CD4-positive, alpha-beta T cell (primary cell): Measurements from ENCODE around the gene ZNF835. TPM values are rescaled to one million over a fixed set of nuclear protein-coding genes. Genes with fewer than 3 reads are reported as not detected.

Source experiments
- ATAC-seq: fragments of 200-7000 bp; cut with Tn5 transposase; one replicate; pipeline ENCODE4 v1.10.0; 2022; ENCODE audit warnings: mild to moderate bottlenecking; ENCODE audit not compliant: poor library complexity
- CTCF ChIA-PET: fragments of 350-600 bp; sonication (Branson Sonifier 250); formaldehyde crosslinking; loops from one replicate; lab custom pipeline; 2021; ENCODE audit warnings: antibody characterized with exemption, inconsistent platforms; lab: Charles Lee
- POLR2A ChIA-PET: fragments of 350-600 bp; sonication (Branson Sonifier 250); formaldehyde crosslinking; loops from one replicate; lab custom pipeline; 2021; ENCODE audit warnings: antibody characterized with exemption, inconsistent platforms; lab: Charles Lee
- DNase-seq, 14 experiments: peaks; one replicate each; pipeline ENCODE4 v3.0.0-alpha.2; 2013 to 2020; ENCODE audit warnings: mixed read lengths in 2 of 14
- H3K27ac ChIP-seq, 2 donors: one replicate each; pipeline versions ENCODE4 v1.5.1 to v1.7.0; 2013; ENCODE audit warnings: low read length in 2 of 2, low read depth in 1 of 2, mild to moderate bottlenecking in 1 of 2
- H3K27me3 ChIP-seq, 2 experiments: 1 replicate in 1 of 2; 2 replicates in 1 of 2; pipeline versions ENCODE4 v1.6.1 to v1.7.0; 2013; ENCODE audit warnings: low read length in 2 of 2, control low read depth in 1 of 2, mild to moderate bottlenecking in 1 of 2, moderate library complexity in 1 of 2; ENCODE audit not compliant: insufficient read depth in 2 of 2, control insufficient read depth in 1 of 2
- H3K36me3 ChIP-seq: one replicate; pipeline ENCODE4 v1.6.1; 2013; ENCODE audit warnings: low read length, control low read depth; ENCODE audit not compliant: insufficient read depth
- H3K4me1 ChIP-seq: one replicate; pipeline ENCODE4 v1.6.1; 2013; ENCODE audit warnings: low read length, control low read depth; ENCODE audit not compliant: insufficient read depth
- H3K4me3 ChIP-seq: one replicate; pipeline ENCODE4 v1.5.1; 2013; ENCODE audit warnings: mild to moderate bottlenecking, low read length, moderate library complexity
- H3K9me3 ChIP-seq, 2 experiments: 1 replicate in 1 of 2; 2 replicates in 1 of 2; pipeline versions ENCODE4 v1.6.1 to v1.7.0; 2013; ENCODE audit warnings: low read length in 2 of 2, mild to moderate bottlenecking in 2 of 2, control low read depth in 1 of 2, moderate library complexity in 1 of 2; ENCODE audit not compliant: control insufficient read depth in 1 of 2, insufficient read depth in 1 of 2
- H3K27ac Mint-ChIP-seq: one replicate; pipeline ENCODE4 v1.8.0; 2020; ENCODE audit warnings: mixed read lengths
- H3K27me3 Mint-ChIP-seq: one replicate; pipeline ENCODE4 v1.8.0; 2021; ENCODE audit warnings: mixed read lengths
- H3K36me3 Mint-ChIP-seq: one replicate; pipeline ENCODE4 v1.8.0; 2021; ENCODE audit warnings: low read depth, mixed read lengths
- H3K4me1 Mint-ChIP-seq: one replicate; pipeline ENCODE4 v1.8.0; 2021; ENCODE audit warnings: low read depth, mixed read lengths
- H3K4me3 Mint-ChIP-seq: one replicate; pipeline ENCODE4 v1.8.0; 2020; ENCODE audit warnings: mild to moderate bottlenecking, mixed read lengths
- H3K9me3 Mint-ChIP-seq: one replicate; pipeline ENCODE4 v1.8.0; 2020; ENCODE audit warnings: mixed read lengths
- intact Hi-C, 2 experiments: fragments of 100-400 bp; cut with DNase I in 1 of 2; cut with micrococcal nuclease in 1 of 2; formaldehyde crosslinking; loops; one replicate each; pipeline versions ENCODE4 v1.15.1 to v1.9.0; 2023 to 2025; cut with DNase I, micrococcal nuclease
- total RNA-seq, 174 experiments: library from RNA in 2 of 174; stranded (reverse) in 2 of 174; gene quantifications; one replicate each; pipeline ENCODE4 v1.2.3 and lab custom pipeline; 2021 to 2026
- TF ChIP-seq, protein P1 (sequence below): fragments of 200-600 bp; IDR thresholded peaks from one replicate; pipeline ENCODE4 v1.8.0; 2022; ENCODE audit warnings: antibody characterized with exemption, mild to moderate bottlenecking

The ZNF835 gene
- total RNA-seq, 2 experiments from 2014 or later: 0.82 to 1.1 TPM

DNA sequence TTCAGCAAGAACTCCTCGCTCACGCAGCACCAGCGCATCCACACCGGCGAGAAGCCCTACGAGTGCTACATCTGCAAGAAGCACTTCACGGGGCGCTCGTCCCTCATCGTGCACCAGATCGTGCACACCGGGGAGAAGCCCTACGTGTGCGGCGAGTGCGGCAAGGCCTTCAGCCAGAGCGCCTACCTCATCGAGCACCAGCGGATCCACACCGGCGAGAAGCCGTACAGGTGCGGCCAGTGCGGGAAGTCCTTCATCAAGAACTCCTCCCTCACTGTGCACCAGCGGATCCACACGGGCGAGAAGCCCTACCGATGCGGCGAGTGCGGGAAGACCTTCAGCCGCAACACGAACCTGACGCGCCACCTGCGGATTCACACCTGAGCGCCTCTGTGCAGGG lies 49.2 kb downstream of the ZNF835 start:
- Mint-ChIP-seq H3K36me3 (peaks cover 82% of the 10 kb centered on the region), H3K27me3 (no peaks in the 10 kb centered on the region), H3K27ac (no peak overlapping the region), H3K4me3 (no peak overlapping the region), H3K4me1 (no peaks in the 10 kb centered on the region), H3K9me3 (peaks cover 19% of the 10 kb centered on the region)
- intact Hi-C loops: no loop called here
- Histone ChIP-seq H3K27me3 (no peaks in the 10 kb centered on the region), H3K27ac (no peak overlapping the region), H3K4me1 (no peaks in the 10 kb centered on the region), H3K36me3 (peaks cover 34% of the 10 kb centered on the region), H3K4me3 (no peak overlapping the region), H3K9me3 (peaks cover 87 to 92% of the 10 kb centered on the region in 2 experiments)
- CTCF ChIA-PET: no interaction called here
- ATAC-seq: no peak
- TF ChIP-seq, protein P1, sequence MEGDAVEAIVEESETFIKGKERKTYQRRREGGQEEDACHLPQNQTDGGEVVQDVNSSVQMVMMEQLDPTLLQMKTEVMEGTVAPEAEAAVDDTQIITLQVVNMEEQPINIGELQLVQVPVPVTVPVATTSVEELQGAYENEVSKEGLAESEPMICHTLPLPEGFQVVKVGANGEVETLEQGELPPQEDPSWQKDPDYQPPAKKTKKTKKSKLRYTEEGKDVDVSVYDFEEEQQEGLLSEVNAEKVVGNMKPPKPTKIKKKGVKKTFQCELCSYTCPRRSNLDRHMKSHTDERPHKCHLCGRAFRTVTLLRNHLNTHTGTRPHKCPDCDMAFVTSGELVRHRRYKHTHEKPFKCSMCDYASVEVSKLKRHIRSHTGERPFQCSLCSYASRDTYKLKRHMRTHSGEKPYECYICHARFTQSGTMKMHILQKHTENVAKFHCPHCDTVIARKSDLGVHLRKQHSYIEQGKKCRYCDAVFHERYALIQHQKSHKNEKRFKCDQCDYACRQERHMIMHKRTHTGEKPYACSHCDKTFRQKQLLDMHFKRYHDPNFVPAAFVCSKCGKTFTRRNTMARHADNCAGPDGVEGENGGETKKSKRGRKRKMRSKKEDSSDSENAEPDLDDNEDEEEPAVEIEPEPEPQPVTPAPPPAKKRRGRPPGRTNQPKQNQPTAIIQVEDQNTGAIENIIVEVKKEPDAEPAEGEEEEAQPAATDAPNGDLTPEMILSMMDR: no peak
- POLR2A ChIA-PET: no interaction called here
- DNase-seq: no peak

DNA sequence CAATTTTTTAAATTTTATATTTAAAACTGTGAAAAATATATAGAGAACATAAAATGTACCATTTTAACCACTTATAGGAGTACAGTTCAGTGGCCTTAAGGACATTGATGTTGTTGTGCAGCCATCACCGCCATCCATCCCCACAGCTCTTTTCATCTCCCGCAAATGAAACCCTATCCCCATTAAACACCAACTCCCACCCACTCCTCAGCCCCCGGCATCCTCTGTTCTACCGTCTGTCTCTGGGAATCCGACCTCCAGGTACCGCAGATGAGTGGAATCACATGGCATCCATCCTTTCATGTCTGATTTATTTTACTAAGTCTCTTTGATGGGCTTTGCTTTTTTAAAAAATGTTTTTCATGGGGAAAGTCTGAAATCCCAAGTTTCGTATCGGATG lies 52.4 kb downstream of the ZNF835 start:
- POLR2A ChIA-PET: no interaction called here
- no peak overlapping the region for H3K27ac Mint-ChIP-seq
- Histone ChIP-seq H3K9me3 (peaks cover 67 to 96% of the 10 kb centered on the region in 2 experiments), H3K27me3 (no peaks in the 10 kb centered on the region), H3K36me3 (peaks cover 37% of the 10 kb centered on the region), H3K4me3 (no peak overlapping the region), H3K27ac (no peak overlapping the region), H3K4me1 (no peaks in the 10 kb centered on the region)
- H3K36me3 Mint-ChIP-seq: peaks cover 90% of the 10 kb centered on the region
- intact Hi-C loops: no loop called here
- H3K9me3 Mint-ChIP-seq: peaks cover 29% of the 10 kb centered on the region
- CTCF ChIA-PET: no interaction called here
- TF ChIP-seq, protein P1: no peak
- H3K4me3 Mint-ChIP-seq: no peak overlapping the region
- no peak for DNase-seq
- ATAC-seq: no peak
- H3K4me1 Mint-ChIP-seq: no peaks in the 10 kb centered on the region
- no peaks in the 10 kb centered on the region for H3K27me3 Mint-ChIP-seq

DNA sequence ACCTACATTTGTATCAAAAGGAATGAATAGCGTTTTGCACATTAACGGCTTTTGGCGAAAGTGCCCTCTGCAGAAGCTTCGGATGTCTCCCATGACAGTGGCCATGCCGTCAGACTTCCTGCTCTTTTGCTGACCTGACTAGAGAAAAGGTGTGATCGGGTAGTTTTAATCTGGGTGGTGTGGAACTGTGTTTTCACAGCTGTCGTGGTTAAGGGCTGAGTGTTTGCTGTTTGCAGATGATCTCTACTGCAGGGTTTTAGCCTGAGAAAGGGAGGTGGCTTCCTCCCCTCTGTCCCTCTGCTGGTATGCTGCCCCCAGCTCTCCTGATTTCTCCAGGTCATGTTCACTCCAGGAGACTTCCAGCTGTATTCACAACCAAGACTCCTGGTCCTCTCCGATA lies 54.0 kb downstream of the ZNF835 start:
- Histone ChIP-seq H3K27me3 (no peaks in the 10 kb centered on the region), H3K4me3 (no peak overlapping the region), H3K9me3 (peaks cover 68 to 96% of the 10 kb centered on the region in 2 experiments), H3K4me1 (no peaks in the 10 kb centered on the region), H3K27ac (no peak overlapping the region), H3K36me3 (peaks cover 38% of the 10 kb centered on the region)
- Mint-ChIP-seq H3K27me3 (no peaks in the 10 kb centered on the region), H3K4me1 (no peaks in the 10 kb centered on the region), H3K9me3 (peaks cover 29% of the 10 kb centered on the region), H3K4me3 (no peak overlapping the region), H3K36me3 (peaks cover 93% of the 10 kb centered on the region), H3K27ac (no peak overlapping the region)
- TF ChIP-seq, protein P1: no peak
- CTCF ChIA-PET: no interaction called here
- POLR2A ChIA-PET: no interaction called here
- ATAC-seq (no peak), DNase-seq (no peak)
- intact Hi-C loops: no loop called here
